ENCODE data around the gene FBXW4. TPM values are rescaled to one million over a fixed set of nuclear protein-coding genes. Genes with fewer than 3 reads are reported as not detected.

FBXW4 gene
- polyA plus RNA-seq, 1 of the 3 experiments (the other 2 are of a cell fraction): 27.6 TPM

GRCh38 chr10:101676565-101676964 lies 18.4 kb downstream of the FBXW4 start:
- no peaks in the 10 kb centered on the region for H3K9me3 ChIP-seq
- peaks cover 4% of the 10 kb centered on the region for H3K79me2 ChIP-seq (ENCODE audit: insufficient read depth)
- no peak for DNase-seq
- ChIA-PET CTCF (interaction anchor here (1.1 kb wide), 1 partner anchor 18 kb away, joined by 3 read pairs; no protein-coding TSS in a partner anchor), POLR2A (no interaction called here)
- H3K27me3 ChIP-seq (ENCODE audit: insufficient read depth): no peaks in the 10 kb centered on the region
- no peak overlapping the region for H3K9ac ChIP-seq
- TF ChIP-seq ELF1 (IDR thresholded peaks at IDR 0.05) (no peak), YY1 (IDR thresholded peaks at IDR 0.05; ENCODE audit: low read depth) (no peak)
- H3F3A ChIP-seq (replicated peaks; ENCODE audit: insufficient read depth): no peaks in the 10 kb centered on the region
- H3K36me3 ChIP-seq (replicated peaks in 1 of 2; ENCODE audit: control insufficient read depth in 1 of 2, insufficient read depth in 2 of 2, low read length in 1 of 2): peaks cover 44 to 45% of the 10 kb centered on the region in 2 experiments
- peaks cover 0 to 4% of the 10 kb centered on the region in 2 experiments; a peak in 1 of 4 replicates for H3K4me1 ChIP-seq (ENCODE audit: control insufficient read depth in 1 of 2, insufficient read depth in 2 of 2, low read depth in 1 of 2, low read length in 1 of 2)
- H3K9me2 ChIP-seq: no peaks in the 10 kb centered on the region
- no peak overlapping the region for H3K4me2 ChIP-seq
- no peak overlapping the region for H3K27ac ChIP-seq (ENCODE audit: low read depth in 2 of 2, low read length in 1 of 2)
- no peak overlapping the region for H3K4me3 ChIP-seq (ENCODE audit: low read depth in 2 of 2, low read length in 1 of 2)
- H4K20me1 ChIP-seq (ENCODE audit: insufficient read depth): no peaks in the 10 kb centered on the region; the same call in 1 of the 2 replicates
- H2AFZ ChIP-seq (ENCODE audit: low read depth): no peak overlapping the region

- H3K4me3 ChIP-seq (ENCODE audit: low read depth in 2 of 2, low read length in 1 of 2): no peak overlapping the region
- no peaks in the 10 kb centered on the region for H3K9me3 ChIP-seq
- H3K79me2 ChIP-seq (ENCODE audit: insufficient read depth): no peaks in the 10 kb centered on the region; the same call in none of the 2 replicates
- ChIA-PET POLR2A (no interaction called here), CTCF (interaction anchor here (1.1 kb wide), 1 partner anchor 106 kb away, joined by 3 read pairs; no protein-coding TSS in a partner anchor)
- TF ChIP-seq TEAD4 (IDR thresholded peaks at IDR 0.05; ENCODE audit: borderline replicate concordance, insufficient read depth) (no peak), RXRA (IDR thresholded peaks at IDR 0.05; ENCODE audit: borderline replicate concordance, low read depth) (no peak), MEF2A (IDR thresholded peaks at IDR 0.05; ENCODE audit: borderline replicate concordance, low read depth) (no peak), POLR2AphosphoS5 (IDR thresholded peaks at IDR 0.05; ENCODE audit: low read depth, low read length) (no peak)
- TF ChIP-seq, protein P1, sequence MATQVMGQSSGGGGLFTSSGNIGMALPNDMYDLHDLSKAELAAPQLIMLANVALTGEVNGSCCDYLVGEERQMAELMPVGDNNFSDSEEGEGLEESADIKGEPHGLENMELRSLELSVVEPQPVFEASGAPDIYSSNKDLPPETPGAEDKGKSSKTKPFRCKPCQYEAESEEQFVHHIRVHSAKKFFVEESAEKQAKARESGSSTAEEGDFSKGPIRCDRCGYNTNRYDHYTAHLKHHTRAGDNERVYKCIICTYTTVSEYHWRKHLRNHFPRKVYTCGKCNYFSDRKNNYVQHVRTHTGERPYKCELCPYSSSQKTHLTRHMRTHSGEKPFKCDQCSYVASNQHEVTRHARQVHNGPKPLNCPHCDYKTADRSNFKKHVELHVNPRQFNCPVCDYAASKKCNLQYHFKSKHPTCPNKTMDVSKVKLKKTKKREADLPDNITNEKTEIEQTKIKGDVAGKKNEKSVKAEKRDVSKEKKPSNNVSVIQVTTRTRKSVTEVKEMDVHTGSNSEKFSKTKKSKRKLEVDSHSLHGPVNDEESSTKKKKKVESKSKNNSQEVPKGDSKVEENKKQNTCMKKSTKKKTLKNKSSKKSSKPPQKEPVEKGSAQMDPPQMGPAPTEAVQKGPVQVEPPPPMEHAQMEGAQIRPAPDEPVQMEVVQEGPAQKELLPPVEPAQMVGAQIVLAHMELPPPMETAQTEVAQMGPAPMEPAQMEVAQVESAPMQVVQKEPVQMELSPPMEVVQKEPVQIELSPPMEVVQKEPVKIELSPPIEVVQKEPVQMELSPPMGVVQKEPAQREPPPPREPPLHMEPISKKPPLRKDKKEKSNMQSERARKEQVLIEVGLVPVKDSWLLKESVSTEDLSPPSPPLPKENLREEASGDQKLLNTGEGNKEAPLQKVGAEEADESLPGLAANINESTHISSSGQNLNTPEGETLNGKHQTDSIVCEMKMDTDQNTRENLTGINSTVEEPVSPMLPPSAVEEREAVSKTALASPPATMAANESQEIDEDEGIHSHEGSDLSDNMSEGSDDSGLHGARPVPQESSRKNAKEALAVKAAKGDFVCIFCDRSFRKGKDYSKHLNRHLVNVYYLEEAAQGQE (IDR thresholded peaks at IDR 0.05; ENCODE audit: low read depth, low read length): no peak
- H4K20me1 ChIP-seq (ENCODE audit: insufficient read depth): no peaks in the 10 kb centered on the region; the same call in 1 of the 2 replicates
- no peaks in the 10 kb centered on the region for H3F3A ChIP-seq (replicated peaks; ENCODE audit: insufficient read depth)
- H3K36me3 ChIP-seq (replicated peaks in 1 of 2; ENCODE audit: control insufficient read depth in 1 of 2, insufficient read depth in 2 of 2, low read length in 1 of 2): peaks cover 41 to 58% of the 10 kb centered on the region in 2 experiments
- no peak overlapping the region for H2AFZ ChIP-seq (ENCODE audit: low read depth)
- no peaks in the 10 kb centered on the region for H3K27me3 ChIP-seq (ENCODE audit: insufficient read depth)
- H3K9ac ChIP-seq: no peak overlapping the region
- H3K27ac ChIP-seq (ENCODE audit: low read depth in 2 of 2, low read length in 1 of 2): no peak overlapping the region
- WGBS (ENCODE audit: low lambda C conversion rate): 92% methylated on average over 2 of the region's 2 CpGs
- H3K4me1 ChIP-seq (ENCODE audit: control insufficient read depth in 1 of 2, insufficient read depth in 2 of 2, low read depth in 1 of 2, low read length in 1 of 2): peaks cover 0 to 6% of the 10 kb centered on the region in 2 experiments; a peak in 1 of 4 replicates
- no peak overlapping the region for H3K4me2 ChIP-seq
- no peaks in the 10 kb centered on the region for H3K9me2 ChIP-seq
- DNase-seq: no peak
These were observed 19.9 kb downstream of the FBXW4 start for GRCh38 chr10:101675115-101675514.

GRCh38 chr10:101672536-101672935 lies 22.4 kb downstream of the FBXW4 start:
- no peak for TF ChIP-seq SIN3A (IDR thresholded peaks at IDR 0.05; ENCODE audit: borderline replicate concordance, low read depth, low read length)
- TF ChIP-seq MEF2A (IDR thresholded peaks at IDR 0.05; ENCODE audit: borderline replicate concordance, low read depth): no peak
- TF ChIP-seq TEAD4 (IDR thresholded peaks at IDR 0.05; ENCODE audit: borderline replicate concordance, insufficient read depth): no peak
- TF ChIP-seq, protein P2, sequence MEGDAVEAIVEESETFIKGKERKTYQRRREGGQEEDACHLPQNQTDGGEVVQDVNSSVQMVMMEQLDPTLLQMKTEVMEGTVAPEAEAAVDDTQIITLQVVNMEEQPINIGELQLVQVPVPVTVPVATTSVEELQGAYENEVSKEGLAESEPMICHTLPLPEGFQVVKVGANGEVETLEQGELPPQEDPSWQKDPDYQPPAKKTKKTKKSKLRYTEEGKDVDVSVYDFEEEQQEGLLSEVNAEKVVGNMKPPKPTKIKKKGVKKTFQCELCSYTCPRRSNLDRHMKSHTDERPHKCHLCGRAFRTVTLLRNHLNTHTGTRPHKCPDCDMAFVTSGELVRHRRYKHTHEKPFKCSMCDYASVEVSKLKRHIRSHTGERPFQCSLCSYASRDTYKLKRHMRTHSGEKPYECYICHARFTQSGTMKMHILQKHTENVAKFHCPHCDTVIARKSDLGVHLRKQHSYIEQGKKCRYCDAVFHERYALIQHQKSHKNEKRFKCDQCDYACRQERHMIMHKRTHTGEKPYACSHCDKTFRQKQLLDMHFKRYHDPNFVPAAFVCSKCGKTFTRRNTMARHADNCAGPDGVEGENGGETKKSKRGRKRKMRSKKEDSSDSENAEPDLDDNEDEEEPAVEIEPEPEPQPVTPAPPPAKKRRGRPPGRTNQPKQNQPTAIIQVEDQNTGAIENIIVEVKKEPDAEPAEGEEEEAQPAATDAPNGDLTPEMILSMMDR (IDR thresholded peaks at IDR 0.05): no peak
- TF ChIP-seq SMC3 (IDR thresholded peaks at IDR 0.05; ENCODE audit: low read depth, low read length): no peak
- no peak for TF ChIP-seq GABPA (IDR thresholded peaks at IDR 0.05; ENCODE audit: low read depth)
- TF ChIP-seq EP300 (IDR thresholded peaks at IDR 0.05; ENCODE audit: borderline replicate concordance in 1 of 2, low read depth in 1 of 2, low read length in 1 of 2): no peak
- no peak for TF ChIP-seq CHD2 (IDR thresholded peaks at IDR 0.05; ENCODE audit: low read length, partially characterized antibody)
- TF ChIP-seq, protein P3, sequence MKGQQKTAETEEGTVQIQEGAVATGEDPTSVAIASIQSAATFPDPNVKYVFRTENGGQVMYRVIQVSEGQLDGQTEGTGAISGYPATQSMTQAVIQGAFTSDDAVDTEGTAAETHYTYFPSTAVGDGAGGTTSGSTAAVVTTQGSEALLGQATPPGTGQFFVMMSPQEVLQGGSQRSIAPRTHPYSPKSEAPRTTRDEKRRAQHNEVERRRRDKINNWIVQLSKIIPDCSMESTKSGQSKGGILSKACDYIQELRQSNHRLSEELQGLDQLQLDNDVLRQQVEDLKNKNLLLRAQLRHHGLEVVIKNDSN (IDR thresholded peaks at IDR 0.05; ENCODE audit: borderline replicate concordance, low read depth): no peak
- TF ChIP-seq MXI1 (IDR thresholded peaks at IDR 0.05; ENCODE audit: low read depth, low read length): no peak
- no peak for TF ChIP-seq RFX5 (IDR thresholded peaks at IDR 0.05; ENCODE audit: low read length)
- no peak for TF ChIP-seq POLR2AphosphoS5 (IDR thresholded peaks at IDR 0.05; ENCODE audit: low read depth, low read length)
- Histone ChIP-seq H3K79me2 (ENCODE audit: insufficient read depth) (no peaks in the 10 kb centered on the region; the same call in 1 of the 2 replicates), H3K27me3 (ENCODE audit: insufficient read depth) (no peaks in the 10 kb centered on the region), H3K4me3 (ENCODE audit: low read depth in 2 of 2, low read length in 1 of 2) (no peak overlapping the region), H3K4me1 (ENCODE audit: control insufficient read depth in 1 of 2, insufficient read depth in 2 of 2, low read depth in 1 of 2, low read length in 1 of 2) (peaks cover 0 to 9% of the 10 kb centered on the region in 2 experiments; a peak in 1 of 4 replicates), H3K36me3 (replicated peaks in 1 of 2; ENCODE audit: control insufficient read depth in 1 of 2, insufficient read depth in 2 of 2, low read length in 1 of 2) (peaks cover 45 to 78% of the 10 kb centered on the region in 2 experiments), H3F3A (replicated peaks; ENCODE audit: insufficient read depth) (no peaks in the 10 kb centered on the region), H3K27ac (ENCODE audit: low read depth in 2 of 2, low read length in 1 of 2) (no peak overlapping the region), H3K9ac (no peak overlapping the region), H3K9me3 (no peaks in the 10 kb centered on the region), H3K9me2 (no peaks in the 10 kb centered on the region), H4K20me1 (ENCODE audit: insufficient read depth) (no peaks in the 10 kb centered on the region), H3K4me2 (no peak overlapping the region), H2AFZ (ENCODE audit: low read depth) (no peak overlapping the region)
- DNase-seq: no peak
- WGBS (ENCODE audit: low lambda C conversion rate): 91% methylated on average over 6 of the region's 6 CpGs
- POLR2A ChIA-PET: no interaction called here
- CTCF ChIA-PET: no interaction called here
